K562 (cell line): ENCODE data around the gene MSX1. TPM values are rescaled to one million over a fixed set of nuclear protein-coding genes. Genes with fewer than 3 reads are reported as not detected.

Experiments
- ATAC-seq: fragments of 200-7000 bp; cut with Tn5 transposase; 3 replicates; pipeline ENCODE4 v1.9.1; 2020; ENCODE audit warnings: moderate library complexity
- BruUV-seq: library from RNA; stranded (reverse); fragments of 400-500 nt; replicated peaks from 2 replicates; lab custom pipeline; 2021; lab: Mats Ljungman, UMichigan
- CTCF ChIA-PET: fragments of 300-600 bp; formaldehyde crosslinking; extraction: SDS; loops from one replicate; lab custom pipeline; 2021; ENCODE audit warnings: low intra/inter-chr PET ratio; lab: Yijun Ruan, JAX
- POLR2A ChIA-PET: fragments of 300-600, 350-650 bp; sonication (Branson Sonifier 250); formaldehyde crosslinking; extraction: SDS; loops from one replicate; lab custom pipeline; 2021; ENCODE audit warnings: antibody characterized with exemption, inconsistent platforms; lab: Yijun Ruan, JAX
- DNase-seq, 4 experiments: peaks; one replicate each; pipeline versions ENCODE4 v3.0.0 to v3.0.0-alpha.2; 2011 to 2018; ENCODE audit warnings: low spot score in 3 of 4, mixed read lengths in 3 of 4; ENCODE audit errors: extremely low read depth in 1 of 4
- FAIRE-seq: peaks from 2 replicates; lab custom pipeline; 2011; peaks lifted over from hg19 to GRCh38; lab: Jason Lieb, UNC
- H2AFZ ChIP-seq: 2 replicates; pipeline ENCODE4 v1.6.0; 2011; ENCODE audit warnings: low read depth, low read length, control low read depth, inconsistent platforms
- H3K27ac ChIP-seq: fragments of 200-600 bp; 3 replicates; pipeline ENCODE4 v1.8.0; 2011; ENCODE audit warnings: low read depth, mild to moderate bottlenecking, control low read depth, inconsistent platforms, low read length, moderate library complexity, mixed read lengths; ENCODE audit errors: extremely low read depth
- H3K27me3 ChIP-seq, 2 experiments: fragments of 300-600 bp in 1 of 2; 2 replicates in 1 of 2; 3 replicates in 1 of 2; pipeline versions ENCODE4 v1.6.0 to v1.8.0; 2011; ENCODE audit warnings: inconsistent platforms in 2 of 2, low read length in 2 of 2, mild to moderate bottlenecking in 1 of 2, mixed read lengths in 1 of 2, moderate library complexity in 1 of 2; ENCODE audit not compliant: control insufficient read depth in 2 of 2, insufficient read depth in 2 of 2
- H3K36me3 ChIP-seq: fragments of 300-600 bp; 3 replicates; pipeline ENCODE4 v1.8.0; 2011; ENCODE audit warnings: mild to moderate bottlenecking, low read length, inconsistent platforms; ENCODE audit not compliant: control insufficient read depth, insufficient read depth
- H3K4me1 ChIP-seq, 2 experiments: fragments of 200-600 bp in 1 of 2; replicated peaks in 1 of 2; 2 replicates in 1 of 2; 3 replicates in 1 of 2; pipeline versions ENCODE4 v1.5.1 to v1.8.0; 2011; ENCODE audit warnings: inconsistent platforms in 2 of 2, low read length in 2 of 2, mild to moderate bottlenecking in 1 of 2, mixed read lengths in 1 of 2, moderate library complexity in 1 of 2; ENCODE audit not compliant: control insufficient read depth in 2 of 2, insufficient read depth in 2 of 2
- H3K4me2 ChIP-seq: 2 replicates; pipeline ENCODE4 v1.6.1; 2011; ENCODE audit warnings: low read length, control low read depth, inconsistent platforms, mixed read lengths; ENCODE audit not compliant: insufficient read depth
- H3K4me3 ChIP-seq: fragments of 200-600 bp; sonication (generic), shearing (Covaris generic); 2 replicates; pipeline ENCODE4 v1.5.1; 2016; ENCODE audit warnings: control low read depth, inconsistent platforms
- H3K79me2 ChIP-seq: fragments of 200-600 bp; 3 replicates; pipeline ENCODE4 v1.8.0; 2011; ENCODE audit warnings: low read length, inconsistent platforms; ENCODE audit not compliant: control insufficient read depth, insufficient read depth
- H3K9ac ChIP-seq, 2 experiments: 2 replicates each; pipeline versions ENCODE4 v1.6.0 to v1.6.1; 2011; ENCODE audit warnings: low read depth in 2 of 2, low read length in 2 of 2, control low read depth in 1 of 2, inconsistent platforms in 1 of 2, mild to moderate bottlenecking in 1 of 2, mixed read lengths in 1 of 2; ENCODE audit not compliant: insufficient read depth in 1 of 2
- H3K9me1 ChIP-seq: one replicate; pipeline ENCODE4 v1.6.0; 2011; ENCODE audit warnings: inconsistent platforms, mild to moderate bottlenecking, low read length, moderate library complexity; ENCODE audit not compliant: control insufficient read depth, insufficient read depth
- H3K9me3 ChIP-seq: replicated peaks from 2 replicates; pipeline ENCODE4 v1.5.1; 2011; ENCODE audit warnings: low read depth, low read length, inconsistent platforms; ENCODE audit not compliant: control insufficient read depth, insufficient read depth
- H4K20me1 ChIP-seq: replicated peaks from 2 replicates; pipeline ENCODE4 v1.6.1; 2011; ENCODE audit warnings: low read length, inconsistent platforms, mixed read lengths; ENCODE audit not compliant: control insufficient read depth, insufficient read depth
- ATF1 ChIP-seq, 2 experiments: fragments of 450-650 bp in 1 of 2; IDR thresholded peaks; 2 replicates each; pipeline ENCODE4 v1.6.1; 2016; ENCODE audit warnings: missing compliant biosample characterization in 1 of 2, missing genetic modification characterization in 1 of 2
- ETV6 ChIP-seq, 3 experiments: fragments of 150-350 bp in 1 of 3; sonication (generic) in 1 of 3; formaldehyde crosslinking in 1 of 3; IDR thresholded peaks; 2 replicates each; pipeline versions ENCODE4 v1.6.1 to v1.8.0; 2014 to 2022; ENCODE audit warnings: borderline replicate concordance in 2 of 3, low read depth in 2 of 3, antibody characterized with exemption in 1 of 3, low read length in 1 of 3, mild to moderate bottlenecking in 1 of 3, missing genetic modification reagents in 1 of 3
- FUS ChIP-seq: fragments of 200-400 bp; formaldehyde crosslinking; optimal IDR thresholded peaks from 2 replicates; pipeline ENCODE3; 2017; ENCODE audit warnings: low read depth, low read length
- MAZ ChIP-seq, 2 experiments: fragments of 450-650 bp in 1 of 2; sonication (generic) in 1 of 2; formaldehyde crosslinking; IDR thresholded peaks in 1 of 2; conservative IDR thresholded peaks in 1 of 2; 2 replicates each; pipeline versions ENCODE4 v1.4.0 to v1.5.0; 2020; ENCODE audit warnings: mild to moderate bottlenecking in 1 of 2, missing genetic modification reagents in 1 of 2
- MCM5 ChIP-seq: fragments of 450-650 bp; IDR thresholded peaks from 2 replicates; pipeline ENCODE4 v1.6.1; 2016; ENCODE audit warnings: low read depth
- POLR2A ChIP-seq: fragments of 450-650 bp; conservative IDR thresholded peaks from 2 replicates; pipeline ENCODE4 v1.6.1; 2016
- PPARD ChIP-seq: fragments of 250-450 bp; sonication (Bioruptor Pico); IDR thresholded peaks from 2 replicates; pipeline ENCODE4 v1.8.0; 2022; ENCODE audit warnings: inconsistent platforms, mild to moderate bottlenecking, moderate library complexity
- PTRF ChIP-seq: fragments of 450-650 bp; IDR thresholded peaks from 2 replicates; pipeline ENCODE4 v1.6.1; 2016; ENCODE audit warnings: mild to moderate bottlenecking, missing genetic modification characterization, missing compliant biosample characterization
- U2AF2 ChIP-seq: fragments of 200-400 bp; formaldehyde crosslinking; optimal IDR thresholded peaks from 2 replicates; pipeline ENCODE3; 2017; ENCODE audit warnings: low read depth, mild to moderate bottlenecking, low read length
- USF2 ChIP-seq: sonication (generic); formaldehyde crosslinking; IDR thresholded peaks from 2 replicates; pipeline ENCODE4 v1.5.0; 2020; ENCODE audit warnings: missing genetic modification reagents
- ZNF79 ChIP-seq: fragments of 250-450 bp; sonication (Bioruptor Pico); IDR thresholded peaks from 2 replicates; pipeline ENCODE4 v1.4.0; 2020; ENCODE audit warnings: low read depth, mild to moderate bottlenecking, moderate library complexity
- WGBS: fragments of 100-300 bp; shearing (Covaris generic); methylation state at CpG from one replicate; pipeline ENCODE4 v1.1.6; 2016; ENCODE audit warnings: low coverage, mixed read lengths; ENCODE audit not compliant: insufficient coverage; ENCODE audit errors: missing lambda C conversion rate; 5-methylcytosine and 5-hydroxymethylcytosine counted together
- in situ Hi-C: fragments of 300-500 bp; cut with MboI; formaldehyde crosslinking; loops from 4 replicates; pipeline ENCODE4 v1.15.0; 2018; ENCODE audit warnings: inconsistent platforms, mixed read lengths
- intact Hi-C: fragments of 100-400 bp; cut with micrococcal nuclease; formaldehyde crosslinking; loops from 2 replicates; pipeline ENCODE4 v1.14.2; 2022
- polyA plus RNA-seq, 8 experiments: library from polyadenylated mRNA; depleted of rRNA in 4 of 8; stranded (reverse) in 5 of 8; unstranded in 3 of 8; fragments of >200 nt; fragmentation: Nextera tagmentation in 2 of 8; fragmentation: Illumina TruSeq in 1 of 8; extraction: Ambion mirVana in 2 of 8; extraction: Trizol in 1 of 8; gene quantifications; 2 replicates each; pipeline versions ENCODE4 v1.2.1 to v1.2.3, GENCODE V29; 2011 to 2014; ENCODE audit warnings: inconsistent platforms in 1 of 8, missing spikeins in 1 of 8
- total RNA-seq, 7 experiments: library from RNA; depleted of rRNA in 6 of 7; stranded (reverse); fragments of >200 nt in 6 of 7; fragmentation: Illumina TruSeq in 2 of 7; extraction: Trizol in 2 of 7; gene quantifications; 2 replicates each; pipeline versions ENCODE4 v1.2.1 to v1.2.3, GENCODE V29; 2011 to 2021; ENCODE audit warnings: low replicate concordance in 1 of 7
- TF ChIP-seq, protein P1 (sequence below): fragments of 450-650 bp; formaldehyde crosslinking; IDR thresholded peaks from 2 replicates; pipeline ENCODE4 v1.4.0; 2022; ENCODE audit warnings: mild to moderate bottlenecking, moderate library complexity
- TF ChIP-seq, protein P2 (sequence below): fragments of 250-450 bp; sonication (Bioruptor Pico); IDR thresholded peaks from 2 replicates; pipeline ENCODE4 v1.4.0; 2020; ENCODE audit warnings: mild to moderate bottlenecking, moderate library complexity
- TF ChIP-seq, protein P3 (sequence below): fragments of 450-650 bp; IDR thresholded peaks from 2 replicates; pipeline ENCODE4 v1.6.1; 2014; ENCODE audit warnings: low read depth, mild to moderate bottlenecking, moderate library complexity, borderline replicate concordance

Gene MSX1
- total and polyA plus RNA-seq, 9 of the 15 experiments (the other 6 are each of a cell fraction or from before 2014, with no cell fraction given), result 1.3 to 6.3 (median 2.3) TPM

GRCh38 chr4:4912155-4912554 lies 52.7 kb downstream of the MSX1 start:
- BruUV-seq, result no TSS peak
- POLR2A ChIA-PET, result interaction anchor here (0.5 to 0.7 kb wide), 2 partner anchors 349 to 1070 kb away, joined by 3 to 5 read pairs; no protein-coding TSS in a partner anchor
- no peak for DNase-seq
- Histone ChIP-seq H3K36me3 (no peaks in the 10 kb centered on the region), H3K9me3 (no peaks in the 10 kb centered on the region), H3K9me1 (no peaks in the 10 kb centered on the region), H3K9ac (no peak overlapping the region), H3K4me3 (no peak overlapping the region), H3K4me1 (no peaks in the 10 kb centered on the region), H3K4me2 (no peak overlapping the region), H3K27ac (no peak overlapping the region), H3K79me2 (no peaks in the 10 kb centered on the region), H4K20me1 (no peaks in the 10 kb centered on the region), H3K27me3 (no peaks in the 10 kb centered on the region), H2AFZ (no peak overlapping the region)
- in situ Hi-C loops, result no loop called here
- no peak for TF ChIP-seq PPARD (CRISPR knock-in tag)
- TF ChIP-seq, protein P1, sequence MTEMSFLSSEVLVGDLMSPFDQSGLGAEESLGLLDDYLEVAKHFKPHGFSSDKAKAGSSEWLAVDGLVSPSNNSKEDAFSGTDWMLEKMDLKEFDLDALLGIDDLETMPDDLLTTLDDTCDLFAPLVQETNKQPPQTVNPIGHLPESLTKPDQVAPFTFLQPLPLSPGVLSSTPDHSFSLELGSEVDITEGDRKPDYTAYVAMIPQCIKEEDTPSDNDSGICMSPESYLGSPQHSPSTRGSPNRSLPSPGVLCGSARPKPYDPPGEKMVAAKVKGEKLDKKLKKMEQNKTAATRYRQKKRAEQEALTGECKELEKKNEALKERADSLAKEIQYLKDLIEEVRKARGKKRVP, result no peak
- no peak for TF ChIP-seq MCM5
- TF ChIP-seq, protein P2, sequence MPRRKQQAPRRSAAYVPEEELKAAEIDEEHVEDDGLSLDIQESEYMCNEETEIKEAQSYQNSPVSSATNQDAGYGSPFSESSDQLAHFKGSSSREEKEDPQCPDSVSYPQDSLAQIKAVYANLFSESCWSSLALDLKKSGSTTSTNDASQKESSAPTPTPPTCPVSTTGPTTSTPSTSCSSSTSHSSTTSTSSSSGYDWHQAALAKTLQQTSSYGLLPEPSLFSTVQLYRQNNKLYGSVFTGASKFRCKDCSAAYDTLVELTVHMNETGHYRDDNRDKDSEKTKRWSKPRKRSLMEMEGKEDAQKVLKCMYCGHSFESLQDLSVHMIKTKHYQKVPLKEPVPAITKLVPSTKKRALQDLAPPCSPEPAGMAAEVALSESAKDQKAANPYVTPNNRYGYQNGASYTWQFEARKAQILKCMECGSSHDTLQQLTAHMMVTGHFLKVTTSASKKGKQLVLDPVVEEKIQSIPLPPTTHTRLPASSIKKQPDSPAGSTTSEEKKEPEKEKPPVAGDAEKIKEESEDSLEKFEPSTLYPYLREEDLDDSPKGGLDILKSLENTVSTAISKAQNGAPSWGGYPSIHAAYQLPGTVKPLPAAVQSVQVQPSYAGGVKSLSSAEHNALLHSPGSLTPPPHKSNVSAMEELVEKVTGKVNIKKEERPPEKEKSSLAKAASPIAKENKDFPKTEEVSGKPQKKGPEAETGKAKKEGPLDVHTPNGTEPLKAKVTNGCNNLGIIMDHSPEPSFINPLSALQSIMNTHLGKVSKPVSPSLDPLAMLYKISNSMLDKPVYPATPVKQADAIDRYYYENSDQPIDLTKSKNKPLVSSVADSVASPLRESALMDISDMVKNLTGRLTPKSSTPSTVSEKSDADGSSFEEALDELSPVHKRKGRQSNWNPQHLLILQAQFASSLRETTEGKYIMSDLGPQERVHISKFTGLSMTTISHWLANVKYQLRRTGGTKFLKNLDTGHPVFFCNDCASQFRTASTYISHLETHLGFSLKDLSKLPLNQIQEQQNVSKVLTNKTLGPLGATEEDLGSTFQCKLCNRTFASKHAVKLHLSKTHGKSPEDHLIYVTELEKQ (CRISPR knock-in tag), result no peak
- TF ChIP-seq USF2 (CRISPR knock-in tag), result no peak
- TF ChIP-seq MAZ (CRISPR knock-in tag; conservative IDR thresholded peaks at IDR 0.05 in 1 of 2, IDR thresholded peaks at IDR 0.05 in 1 of 2), result no peak
- TF ChIP-seq ZNF79, result no peak
- TF ChIP-seq ATF1 (CRISPR knock-in tag; IDR thresholded peaks at IDR 0.05), result no peak
- no peak for TF ChIP-seq ATF1 (tag; IDR thresholded peaks at IDR 0.05)
- TF ChIP-seq, protein P3, sequence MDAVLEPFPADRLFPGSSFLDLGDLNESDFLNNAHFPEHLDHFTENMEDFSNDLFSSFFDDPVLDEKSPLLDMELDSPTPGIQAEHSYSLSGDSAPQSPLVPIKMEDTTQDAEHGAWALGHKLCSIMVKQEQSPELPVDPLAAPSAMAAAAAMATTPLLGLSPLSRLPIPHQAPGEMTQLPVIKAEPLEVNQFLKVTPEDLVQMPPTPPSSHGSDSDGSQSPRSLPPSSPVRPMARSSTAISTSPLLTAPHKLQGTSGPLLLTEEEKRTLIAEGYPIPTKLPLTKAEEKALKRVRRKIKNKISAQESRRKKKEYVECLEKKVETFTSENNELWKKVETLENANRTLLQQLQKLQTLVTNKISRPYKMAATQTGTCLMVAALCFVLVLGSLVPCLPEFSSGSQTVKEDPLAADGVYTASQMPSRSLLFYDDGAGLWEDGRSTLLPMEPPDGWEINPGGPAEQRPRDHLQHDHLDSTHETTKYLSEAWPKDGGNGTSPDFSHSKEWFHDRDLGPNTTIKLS, result no peak
- no peak for TF ChIP-seq U2AF2
- no peak for TF ChIP-seq FUS
- TF ChIP-seq ETV6 (IDR thresholded peaks at IDR 0.05; ENCODE audit: borderline replicate concordance in 1 of 2, low read depth in 2 of 2, low read length in 1 of 2), result no peak
- no peak for TF ChIP-seq ETV6 (CRISPR knock-in tag; IDR thresholded peaks at IDR 0.05; ENCODE audit: borderline replicate concordance)
- no peak for TF ChIP-seq PTRF (tag)
- TF ChIP-seq POLR2A, result no peak
- WGBS, result 0% methylated on average over 2 of the region's 2 CpGs
- CTCF ChIA-PET, result interaction anchor here (0.7 kb wide), 1 partner anchor 1182 kb away, joined by 3 read pairs; no protein-coding TSS in a partner anchor
- intact Hi-C loops, result no loop called here
- FAIRE-seq, result no peak
- ATAC-seq, result no peak
